Caco-2 (cell line): ENCODE results near the gene TEX14. TPM values are rescaled to one million over a fixed set of nuclear protein-coding genes. Genes with fewer than 3 reads are reported as not detected.

Experiments
- BruUV-seq: library from RNA; stranded (reverse); fragments of 400-500 nt; replicated peaks from 2 replicates; lab custom pipeline; 2021; lab: Mats Ljungman, UMichigan
- CTCF ChIA-PET: fragments of 300-600 bp; sonication (Branson Sonifier 250); formaldehyde crosslinking; loops from one replicate; lab custom pipeline; 2022; ENCODE audit warnings: antibody characterized with exemption; lab: Charles Lee
- POLR2A ChIA-PET: fragments of 300-600 bp; sonication (Branson Sonifier 250); formaldehyde crosslinking; loops from one replicate; lab custom pipeline; 2022; ENCODE audit warnings: antibody characterized with exemption; lab: Charles Lee
- DNase-seq, 2 experiments: peaks; one replicate each; pipeline versions ENCODE4 v3.0.0 to v3.0.0-alpha.2; 2020 to 2022
- H3K27me3 ChIP-seq: replicated peaks from 2 replicates; pipeline ENCODE4 v1.6.0; 2011; ENCODE audit warnings: low read length; ENCODE audit not compliant: control insufficient read depth, insufficient read depth
- H3K36me3 ChIP-seq: 2 replicates; pipeline ENCODE4 v1.5.1; 2011; ENCODE audit warnings: low read length; ENCODE audit not compliant: control insufficient read depth, insufficient read depth
- H3K4me1 ChIP-seq: fragments of 250-450 bp; sonication (Bioruptor Pico); 2 replicates; pipeline ENCODE4 v1.5.1; 2020; ENCODE audit warnings: mild to moderate bottlenecking
- H3K4me3 ChIP-seq: 2 replicates; pipeline ENCODE4 v1.5.1; 2011; ENCODE audit warnings: low read depth, mild to moderate bottlenecking, control low read depth, low read length
- H3K9me3 ChIP-seq: fragments of 250-450 bp; sonication (Bioruptor Pico); 2 replicates; pipeline ENCODE4 v1.5.1; 2020; ENCODE audit warnings: mild to moderate bottlenecking, moderate library complexity
- H3K27ac Mint-ChIP-seq: one replicate; pipeline ENCODE4 v1.8.0; 2022; ENCODE audit warnings: mixed read lengths; ENCODE audit not compliant: unreplicated experiment
- H3K27me3 Mint-ChIP-seq: one replicate; pipeline ENCODE4 v1.8.0; 2022; ENCODE audit warnings: mixed read lengths; ENCODE audit not compliant: insufficient read depth, unreplicated experiment
- H3K36me3 Mint-ChIP-seq: one replicate; pipeline ENCODE4 v1.8.0; 2022; ENCODE audit warnings: mild to moderate bottlenecking, mixed read lengths; ENCODE audit not compliant: insufficient read depth, unreplicated experiment
- H3K4me1 Mint-ChIP-seq: one replicate; pipeline ENCODE4 v1.8.0; 2022; ENCODE audit warnings: low read depth, mixed read lengths; ENCODE audit not compliant: unreplicated experiment
- H3K4me3 Mint-ChIP-seq: one replicate; pipeline ENCODE4 v1.8.0; 2022; ENCODE audit warnings: mild to moderate bottlenecking, moderate library complexity, mixed read lengths; ENCODE audit not compliant: unreplicated experiment
- H3K9me3 Mint-ChIP-seq: one replicate; pipeline ENCODE4 v1.8.0; 2022; ENCODE audit warnings: mixed read lengths; ENCODE audit not compliant: unreplicated experiment
- intact Hi-C: fragments of 100-400 bp; cut with micrococcal nuclease; formaldehyde crosslinking; loops from one replicate; pipeline ENCODE4 v1.10.0; 2022; ENCODE audit not compliant: unreplicated experiment
- total RNA-seq: library from RNA; stranded (reverse); gene quantifications from 2 replicates; pipeline ENCODE4 v1.2.3, GENCODE V29; 2022
- TF ChIP-seq, protein P1 (sequence below), 2 experiments: fragments of 200-600 bp in 1 of 2; IDR thresholded peaks; 1 replicate in 1 of 2; 2 replicates in 1 of 2; pipeline versions ENCODE4 v1.5.1 to v1.8.0; 2011 to 2022; ENCODE audit warnings: antibody characterized with exemption in 1 of 2, control low read depth in 1 of 2, inconsistent platforms in 1 of 2, low read depth in 1 of 2, low read length in 1 of 2, mild to moderate bottlenecking in 1 of 2, moderate library complexity in 1 of 2; ENCODE audit not compliant: insufficient read depth in 1 of 2, severe bottlenecking in 1 of 2, unreplicated experiment in 1 of 2

Gene TEX14
- total RNA-seq, 1 experiment from 2014 or later: 0.54 TPM

DNA sequence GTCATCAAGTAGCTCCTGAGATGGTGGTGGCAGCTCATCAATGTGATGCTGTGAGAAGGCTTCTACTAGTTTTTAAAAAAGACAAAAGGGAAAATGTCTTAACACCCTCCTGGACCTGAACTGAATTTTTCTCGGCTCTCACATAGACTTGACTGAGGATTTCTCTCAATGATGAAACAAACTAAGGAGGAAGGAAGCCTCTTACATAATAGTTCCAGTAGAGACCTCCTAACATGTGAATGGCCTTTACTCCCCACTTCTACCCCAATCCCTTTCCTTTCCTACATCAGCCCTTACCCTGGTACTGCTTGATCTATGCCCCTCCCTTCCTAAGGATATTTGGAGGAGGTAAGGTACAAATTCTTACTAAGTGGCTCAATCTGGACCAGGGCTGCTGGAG is 122.6 kb downstream of the TEX14 start:
- Mint-ChIP-seq H3K27me3 (no peaks in the 10 kb centered on the region), H3K4me3 (no peak overlapping the region), H3K4me1 (no peaks in the 10 kb centered on the region), H3K9me3 (no peaks in the 10 kb centered on the region), H3K36me3 (no peaks in the 10 kb centered on the region), H3K27ac (no peak overlapping the region)
- DNase-seq: no peak
- H3K9me3 ChIP-seq: no peaks in the 10 kb centered on the region; the same call in 1 of the 2 replicates
- H3K36me3 ChIP-seq: no peaks in the 10 kb centered on the region
- no TSS peak for BruUV-seq
- ChIA-PET POLR2A (no interaction called here), CTCF (interaction anchor here (1.4 kb wide), 1 partner anchor 8 kb away, joined by 3 read pairs; no protein-coding TSS in a partner anchor)
- no peak overlapping the region for H3K4me3 ChIP-seq
- H3K27me3 ChIP-seq: no peaks in the 10 kb centered on the region
- TF ChIP-seq, protein P1, sequence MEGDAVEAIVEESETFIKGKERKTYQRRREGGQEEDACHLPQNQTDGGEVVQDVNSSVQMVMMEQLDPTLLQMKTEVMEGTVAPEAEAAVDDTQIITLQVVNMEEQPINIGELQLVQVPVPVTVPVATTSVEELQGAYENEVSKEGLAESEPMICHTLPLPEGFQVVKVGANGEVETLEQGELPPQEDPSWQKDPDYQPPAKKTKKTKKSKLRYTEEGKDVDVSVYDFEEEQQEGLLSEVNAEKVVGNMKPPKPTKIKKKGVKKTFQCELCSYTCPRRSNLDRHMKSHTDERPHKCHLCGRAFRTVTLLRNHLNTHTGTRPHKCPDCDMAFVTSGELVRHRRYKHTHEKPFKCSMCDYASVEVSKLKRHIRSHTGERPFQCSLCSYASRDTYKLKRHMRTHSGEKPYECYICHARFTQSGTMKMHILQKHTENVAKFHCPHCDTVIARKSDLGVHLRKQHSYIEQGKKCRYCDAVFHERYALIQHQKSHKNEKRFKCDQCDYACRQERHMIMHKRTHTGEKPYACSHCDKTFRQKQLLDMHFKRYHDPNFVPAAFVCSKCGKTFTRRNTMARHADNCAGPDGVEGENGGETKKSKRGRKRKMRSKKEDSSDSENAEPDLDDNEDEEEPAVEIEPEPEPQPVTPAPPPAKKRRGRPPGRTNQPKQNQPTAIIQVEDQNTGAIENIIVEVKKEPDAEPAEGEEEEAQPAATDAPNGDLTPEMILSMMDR (IDR thresholded peaks at IDR 0.05; ENCODE audit: insufficient read depth in 1 of 2, low read depth in 1 of 2, low read length in 1 of 2, severe bottlenecking in 1 of 2, unreplicated experiment in 1 of 2): no peak
- intact Hi-C loops: no loop called here
- H3K4me1 ChIP-seq: no peaks in the 10 kb centered on the region

GRCh38 chr17:58568044-58568799 is 123.6 kb downstream of the TEX14 start:
- Mint-ChIP-seq H3K4me1 (no peaks in the 10 kb centered on the region), H3K27ac (no peak overlapping the region), H3K27me3 (no peaks in the 10 kb centered on the region), H3K4me3 (no peak overlapping the region), H3K36me3 (no peaks in the 10 kb centered on the region), H3K9me3 (no peaks in the 10 kb centered on the region)
- BruUV-seq: no TSS peak
- CTCF ChIA-PET: interaction anchor here (1.4 kb wide), 1 partner anchor 9 kb away, joined by 3 read pairs; no protein-coding TSS in a partner anchor
- POLR2A ChIA-PET: no interaction called here
- no peaks in the 10 kb centered on the region for H3K4me1 ChIP-seq
- no peak overlapping the region for H3K4me3 ChIP-seq
- H3K27me3 ChIP-seq: no peaks in the 10 kb centered on the region
- DNase-seq: no peak
- no peaks in the 10 kb centered on the region; the same call in 1 of the 2 replicates for H3K9me3 ChIP-seq
- intact Hi-C loops: no loop called here
- TF ChIP-seq, protein P1 (IDR thresholded peaks at IDR 0.05; ENCODE audit: insufficient read depth in 1 of 2, low read depth in 1 of 2, low read length in 1 of 2, severe bottlenecking in 1 of 2, unreplicated experiment in 1 of 2): no peak
- H3K36me3 ChIP-seq: no peaks in the 10 kb centered on the region

- no peak for DNase-seq
- ChIA-PET CTCF (interaction anchor here (0.5 to 0.6 kb wide), 2 partner anchors 12 to 170 kb away, joined by 3 to 4 read pairs; no protein-coding TSS in a partner anchor), POLR2A (no interaction called here)
- no peaks in the 10 kb centered on the region for H3K4me1 ChIP-seq
- no peaks in the 10 kb centered on the region for H3K36me3 ChIP-seq
- no peak overlapping the region for H3K27ac Mint-ChIP-seq
- no peaks in the 10 kb centered on the region for H3K27me3 ChIP-seq
- no peaks in the 10 kb centered on the region for H3K9me3 ChIP-seq
- intact Hi-C loops: no loop called here
- no TSS peak for BruUV-seq
- H3K27me3 Mint-ChIP-seq: peaks cover under 1% of the 10 kb centered on the region
- TF ChIP-seq, protein P1 (IDR thresholded peaks at IDR 0.05; ENCODE audit: insufficient read depth in 1 of 2, low read depth in 1 of 2, low read length in 1 of 2, severe bottlenecking in 1 of 2, unreplicated experiment in 1 of 2): no peak
- H3K9me3 Mint-ChIP-seq: no peaks in the 10 kb centered on the region
- no peak overlapping the region for H3K4me3 ChIP-seq
- H3K36me3 Mint-ChIP-seq: no peaks in the 10 kb centered on the region
- no peaks in the 10 kb centered on the region for H3K4me1 Mint-ChIP-seq
- no peak overlapping the region for H3K4me3 Mint-ChIP-seq
Observed at GRCh38 chr17:58565389-58566311, 126.2 kb downstream of the TEX14 start.
